HG03558 (cell line): Measurements from ENCODE around the gene MFSD6L.

Experiments used
- ATAC-seq: cut with Tn5 transposase; IDR thresholded peaks from one replicate; pipeline ENCODE4 v1.9.1; 2021; ENCODE audit warnings: moderate number of reproducible peaks; ENCODE audit not compliant: unreplicated experiment; ENCODE audit errors: extremely low read depth

MFSD6L gene

DNA sequence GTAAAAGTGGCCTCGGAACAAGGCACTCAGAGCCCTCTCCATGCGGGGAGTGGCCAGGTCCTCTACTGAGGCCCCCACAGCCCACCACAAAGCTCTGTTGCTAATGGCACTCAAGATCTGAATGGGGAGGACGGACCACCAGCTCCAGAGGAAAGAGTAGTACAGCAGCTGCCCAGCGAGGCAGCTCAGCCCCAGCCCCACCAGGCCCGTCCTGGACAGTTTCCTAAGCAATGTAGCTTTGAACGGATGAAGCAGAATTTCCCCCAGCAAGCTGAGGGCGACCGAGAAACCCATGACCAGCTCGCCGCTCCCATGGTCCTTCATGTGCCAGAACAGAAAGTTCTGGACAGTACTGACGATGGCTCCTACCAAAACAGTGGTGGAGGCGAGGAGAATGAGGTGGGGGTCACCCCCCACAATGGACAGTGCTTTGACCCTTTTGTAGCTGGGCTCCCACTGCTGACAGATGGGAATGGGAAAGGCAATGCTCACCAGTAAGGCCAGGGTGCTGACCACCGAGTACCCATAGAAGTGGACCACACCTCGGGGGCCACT lies 1.5 kb downstream of the MFSD6L start:
- ATAC-seq = no peak

GRCh38 chr17:8794636-8795035 lies 4.5 kb downstream of the MFSD6L start:
- no peak for ATAC-seq

GRCh38 chr17:8793649-8794048 lies 5.5 kb downstream of the MFSD6L start:
- no peak for ATAC-seq

- no peak for ATAC-seq
These were observed 6.5 kb downstream of the MFSD6L start for GRCh38 chr17:8792646-8793045.

GRCh38 chr17:8791910-8792270 lies 7.3 kb downstream of the MFSD6L start:
- no peak for ATAC-seq

DNA sequence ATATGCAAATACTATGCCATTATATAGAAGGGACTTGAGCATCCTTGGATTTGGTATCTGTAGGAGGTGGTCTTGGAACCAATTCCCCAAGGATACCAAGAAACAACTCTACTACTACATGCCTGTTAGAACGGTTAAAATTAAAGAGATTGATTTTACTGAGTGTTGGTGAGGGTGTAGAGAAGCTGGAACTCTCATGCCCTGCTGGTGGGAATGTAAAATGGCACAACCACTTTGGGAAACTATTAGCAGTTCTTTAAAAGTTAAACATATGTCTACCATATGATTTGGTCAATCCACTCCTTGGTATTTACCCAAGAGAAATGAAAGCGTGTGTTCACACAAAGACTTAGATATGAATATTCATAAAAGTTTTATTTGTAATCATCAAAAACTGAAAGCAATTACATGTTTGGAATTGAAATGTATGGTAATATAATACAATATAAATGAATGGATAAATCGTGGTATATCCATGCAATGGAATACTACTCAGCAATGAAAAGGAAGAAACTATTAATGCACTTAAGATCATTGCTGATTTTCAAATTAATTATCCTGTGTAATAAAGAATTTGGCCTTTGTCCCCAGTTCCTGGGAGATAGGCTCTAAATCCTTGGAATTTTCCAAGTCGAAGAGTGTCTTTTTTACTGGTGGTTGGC lies 7.8 kb downstream of the MFSD6L start:
- no peak for ATAC-seq

- no peak for ATAC-seq
These were observed 9.4 kb downstream of the MFSD6L start for GRCh38 chr17:8789743-8790142.

GRCh38 chr17:8788998-8789397 lies 10.2 kb downstream of the MFSD6L start:
- ATAC-seq = no peak

DNA sequence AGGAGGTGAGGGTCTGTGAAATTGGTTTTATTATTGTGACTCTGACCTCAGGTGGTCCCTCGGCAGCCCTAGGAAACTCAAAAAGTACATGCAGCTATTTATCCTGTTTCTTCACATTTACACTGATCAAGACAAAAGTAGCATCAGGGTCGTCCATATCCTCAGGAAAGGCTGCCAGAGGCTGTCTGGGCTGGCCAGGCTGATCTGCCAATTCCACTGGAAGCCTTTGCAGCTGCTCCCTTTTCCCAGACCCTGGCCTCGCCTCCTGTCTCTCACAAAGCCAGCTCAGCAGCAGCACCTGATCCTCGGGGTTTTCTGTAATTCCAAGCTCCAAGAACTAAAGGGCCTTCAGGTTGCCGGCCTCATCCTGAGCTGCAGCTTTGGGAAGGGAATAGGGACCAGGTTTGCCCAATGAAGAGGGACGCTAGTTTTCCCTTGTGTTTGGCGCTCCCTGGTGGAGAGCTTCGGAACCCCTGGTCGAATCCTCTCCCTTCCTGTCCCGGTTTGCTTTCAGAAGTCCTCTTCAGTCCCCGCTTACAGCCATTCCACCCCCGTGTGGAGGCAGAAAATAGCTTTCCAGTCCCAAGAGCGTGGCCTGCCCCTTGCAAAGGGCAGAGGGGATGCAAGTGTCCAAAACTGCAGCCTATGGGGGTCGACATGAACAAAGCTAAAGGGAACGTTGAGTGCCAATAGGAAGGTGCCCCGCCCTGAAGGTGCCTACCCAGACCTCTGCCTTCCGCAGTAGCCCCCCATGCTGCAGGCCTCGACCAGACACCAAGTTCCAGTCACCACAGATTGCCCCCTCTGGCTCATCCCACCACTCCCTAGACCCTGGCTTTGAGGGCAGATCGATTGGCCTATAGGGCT lies 13.4 kb downstream of the MFSD6L start:
- no peak for ATAC-seq

DNA sequence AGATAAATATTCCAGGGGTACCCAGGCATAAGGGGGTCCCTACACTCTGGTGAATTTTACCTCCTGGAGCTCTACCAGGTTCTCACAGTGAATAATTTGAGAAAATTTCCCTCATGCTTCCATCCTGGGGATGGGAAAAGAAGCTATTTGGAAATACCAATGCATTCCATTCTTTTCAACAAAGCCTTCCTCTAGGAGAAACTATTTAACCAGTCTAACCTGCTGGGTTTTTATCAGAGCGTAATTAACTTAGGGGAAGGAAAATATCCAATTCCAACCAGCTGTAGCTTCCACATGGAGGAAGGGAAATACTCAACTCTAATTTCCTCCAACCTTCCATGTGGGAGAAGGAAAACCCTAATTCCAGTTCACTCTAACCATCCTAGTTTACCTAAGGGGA lies 17.0 kb downstream of the MFSD6L start:
- ATAC-seq = no peak

DNA sequence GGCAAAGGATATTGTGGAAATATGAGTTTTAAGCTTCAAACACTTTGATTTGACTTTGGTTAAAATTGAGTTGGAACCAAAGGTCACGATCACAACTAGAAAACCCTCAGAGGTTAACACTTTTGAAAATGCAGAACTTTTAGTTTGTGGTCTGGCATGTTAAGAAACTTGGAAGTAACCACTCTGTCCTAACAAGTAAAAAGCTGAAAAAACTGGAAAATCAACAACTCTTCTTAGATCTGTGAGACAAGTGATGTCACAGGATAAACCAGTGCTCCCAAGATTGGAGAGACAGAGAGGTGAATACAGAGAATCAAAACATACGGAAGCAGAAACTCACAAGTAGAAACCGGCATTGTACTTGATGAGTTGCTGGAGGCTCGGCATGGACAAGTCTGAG lies 17.4 kb downstream of the MFSD6L start:
- no peak for ATAC-seq

- ATAC-seq = no peak
These were observed 22.3 kb downstream of the MFSD6L start for GRCh38 chr17:8776881-8777280.

- ATAC-seq = no peak
These were observed 22.9 kb downstream of the MFSD6L start for GRCh38 chr17:8776248-8776647.

- ATAC-seq = no peak
These were observed 32.4 kb downstream of the MFSD6L start for GRCh38 chr17:8766731-8767130.

GRCh38 chr17:8762012-8762411 lies 37.2 kb downstream of the MFSD6L start:
- ATAC-seq = no peak

- no peak for ATAC-seq
These were observed 41.0 kb downstream of the MFSD6L start, which contains the start of gene SPDYE4 for GRCh38 chr17:8758137-8758596. Gene SPDYE4 (minus strand): TSS chr17:8758546. CDS start chr17:8758382, 164 bp downstream.

GRCh38 chr17:8757189-8757588 lies 42.0 kb downstream of the MFSD6L start:
- no peak for ATAC-seq

GRCh38 chr17:8755590-8756255 lies 43.4 kb downstream of the MFSD6L start:
- ATAC-seq = no peak

DNA sequence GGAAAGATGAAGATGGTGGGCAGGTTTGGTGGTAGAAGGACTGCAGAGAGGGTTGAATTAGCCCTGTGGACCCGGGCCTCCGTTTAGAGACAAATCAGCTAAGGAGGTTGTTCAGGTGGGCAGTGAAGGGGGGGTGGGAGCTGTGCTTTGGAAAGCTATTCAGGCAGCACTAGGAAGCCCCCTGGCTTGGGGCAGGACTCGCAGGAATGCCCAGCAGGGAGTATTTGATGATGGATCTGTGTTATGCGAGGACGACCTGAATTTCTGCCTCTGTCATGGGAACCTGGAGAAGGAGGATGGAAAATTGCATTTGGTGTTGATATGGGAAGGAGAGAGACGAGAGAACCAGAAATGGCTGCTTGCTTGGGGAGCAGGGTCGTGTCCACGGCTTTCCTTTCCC lies 44.3 kb downstream of the MFSD6L start:
- ATAC-seq = no peak

GRCh38 chr17:8753976-8754440 lies 45.2 kb downstream of the MFSD6L start:
- ATAC-seq = no peak
